Gastroesophageal sphincter (tissue), 4 donors: ENCODE results near the gene GZMB. TPM values are rescaled to one million over a fixed set of nuclear protein-coding genes. Genes with fewer than 3 reads are reported as not detected.
"Not testable (repeated sequence)": the region's sequence is repeated elsewhere in the genome, so short reads cannot be mapped to it uniquely, and the experiment has no call there.

Source experiments
- ATAC-seq: fragments of 150-250 bp; one replicate; pipeline ENCODE4 v1.9.1; 2016; ENCODE audit warnings: mild to moderate bottlenecking, moderate library complexity
- H3K27ac ChIP-seq, 4 donors: fragments of 200-600 bp; sonication (generic) in 3 of 4; 1 replicate in 3 of 4; 2 replicates in 1 of 4; pipeline ENCODE4 v1.5.1; 2016 to 2019
- H3K27me3 ChIP-seq: fragments of 200-600 bp; sonication (generic); one replicate; pipeline ENCODE4 v1.5.1; 2019
- H3K36me3 ChIP-seq, 2 donors: fragments of 200-600 bp; sonication (generic); one replicate each; pipeline ENCODE4 v1.5.1; 2019; ENCODE audit warnings: control low read depth in 1 of 2
- H3K4me1 ChIP-seq, 3 donors: fragments of 200-600 bp; sonication (generic); 1 replicate in 2 of 3; 2 replicates in 1 of 3; pipeline ENCODE4 v1.5.1; 2016 to 2019; ENCODE audit warnings: control low read depth in 2 of 3
- H3K4me3 ChIP-seq, 2 donors: fragments of 200-600 bp; sonication (generic); one replicate each; pipeline ENCODE4 v1.5.1; 2019; ENCODE audit warnings: mild to moderate bottlenecking in 1 of 2, moderate library complexity in 1 of 2
- H3K9me3 ChIP-seq, 3 donors: fragments of 200-600 bp; sonication (generic); one replicate each; pipeline ENCODE4 v1.5.1; 2017 to 2019; ENCODE audit warnings: control low read depth in 2 of 3
- EP300 ChIP-seq: sonication (generic); formaldehyde crosslinking; IDR thresholded peaks from one replicate; pipeline ENCODE4 v1.6.1; 2017; ENCODE audit warnings: antibody characterized with exemption, mild to moderate bottlenecking
- POLR2A ChIP-seq, 2 donors: fragments of 450-650 bp; IDR thresholded peaks; one replicate each; pipeline ENCODE4 v1.6.1; 2017; ENCODE audit warnings: antibody characterized with exemption in 2 of 2, mild to moderate bottlenecking in 2 of 2, moderate library complexity in 1 of 2
- POLR2AphosphoS5 ChIP-seq: sonication (generic); formaldehyde crosslinking; IDR thresholded peaks from one replicate; pipeline ENCODE4 v1.6.1; 2017; ENCODE audit warnings: antibody characterized with exemption
- WGBS, 2 donors: methylation state at CpG; one replicate each; pipeline ENCODE4 v1.1.5; 2018; ENCODE audit warnings: low coverage in 1 of 2; 5-methylcytosine and 5-hydroxymethylcytosine counted together
- total RNA-seq, 4 donors: library from RNA; depleted of rRNA; stranded (reverse); fragments of >200 nt; gene quantifications; one replicate each; pipeline ENCODE4 v1.1.0, GENCODE V29; 2016
- TF ChIP-seq, protein P1 (sequence below), 4 experiments: fragments of 200-600 bp in 2 of 4; fragments of 450-650 bp in 2 of 4; sonication (generic) in 1 of 4; IDR thresholded peaks; one replicate each; pipeline ENCODE4 v1.5.1; 2017 to 2019; ENCODE audit warnings: antibody characterized with exemption in 4 of 4, mild to moderate bottlenecking in 2 of 4, moderate library complexity in 2 of 4

The GZMB gene
- total RNA-seq, 4 donors from 2014 or later = 2.0 to 2.9 TPM; not detected in 2

- no peak overlapping the region for H3K27ac ChIP-seq
- ATAC-seq = no peak
- no peak for TF ChIP-seq EP300
- TF ChIP-seq POLR2A (IDR thresholded peaks at IDR 0.05) = no peak
- no peak for TF ChIP-seq POLR2AphosphoS5
- TF ChIP-seq, protein P1, sequence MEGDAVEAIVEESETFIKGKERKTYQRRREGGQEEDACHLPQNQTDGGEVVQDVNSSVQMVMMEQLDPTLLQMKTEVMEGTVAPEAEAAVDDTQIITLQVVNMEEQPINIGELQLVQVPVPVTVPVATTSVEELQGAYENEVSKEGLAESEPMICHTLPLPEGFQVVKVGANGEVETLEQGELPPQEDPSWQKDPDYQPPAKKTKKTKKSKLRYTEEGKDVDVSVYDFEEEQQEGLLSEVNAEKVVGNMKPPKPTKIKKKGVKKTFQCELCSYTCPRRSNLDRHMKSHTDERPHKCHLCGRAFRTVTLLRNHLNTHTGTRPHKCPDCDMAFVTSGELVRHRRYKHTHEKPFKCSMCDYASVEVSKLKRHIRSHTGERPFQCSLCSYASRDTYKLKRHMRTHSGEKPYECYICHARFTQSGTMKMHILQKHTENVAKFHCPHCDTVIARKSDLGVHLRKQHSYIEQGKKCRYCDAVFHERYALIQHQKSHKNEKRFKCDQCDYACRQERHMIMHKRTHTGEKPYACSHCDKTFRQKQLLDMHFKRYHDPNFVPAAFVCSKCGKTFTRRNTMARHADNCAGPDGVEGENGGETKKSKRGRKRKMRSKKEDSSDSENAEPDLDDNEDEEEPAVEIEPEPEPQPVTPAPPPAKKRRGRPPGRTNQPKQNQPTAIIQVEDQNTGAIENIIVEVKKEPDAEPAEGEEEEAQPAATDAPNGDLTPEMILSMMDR (IDR thresholded peaks at IDR 0.05) = no peak
- H3K4me3 ChIP-seq = no peak overlapping the region
- no peaks in the 10 kb centered on the region for H3K4me1 ChIP-seq
- no peaks in the 10 kb centered on the region for H3K27me3 ChIP-seq
- peaks cover 0 to 51% (median 0%) of the 10 kb centered on the region in 3 donors for H3K9me3 ChIP-seq
- H3K36me3 ChIP-seq = no peaks in the 10 kb centered on the region
Observed at GRCh38 chr14:24597403-24597802, 36.6 kb downstream of the GZMB start.

- TF ChIP-seq, protein P1 (IDR thresholded peaks at IDR 0.05) = no peak
- TF ChIP-seq EP300 (no peak), POLR2A (IDR thresholded peaks at IDR 0.05) (no peak)
- no peaks in the 10 kb centered on the region for H3K4me1 ChIP-seq
- peaks cover 0 to 55% (median 0%) of the 10 kb centered on the region in 3 donors for H3K9me3 ChIP-seq
- WGBS, 2 donors = no CpG with 5 or more reads among the region's 3 CpGs
- H3K36me3 ChIP-seq = no peaks in the 10 kb centered on the region
- H3K4me3 ChIP-seq = no peak overlapping the region
- no peak overlapping the region for H3K27ac ChIP-seq
- no peak for ATAC-seq
- no peaks in the 10 kb centered on the region for H3K27me3 ChIP-seq
Observed at GRCh38 chr14:24595073-24595808, 38.7 kb downstream of the GZMB start.

DNA sequence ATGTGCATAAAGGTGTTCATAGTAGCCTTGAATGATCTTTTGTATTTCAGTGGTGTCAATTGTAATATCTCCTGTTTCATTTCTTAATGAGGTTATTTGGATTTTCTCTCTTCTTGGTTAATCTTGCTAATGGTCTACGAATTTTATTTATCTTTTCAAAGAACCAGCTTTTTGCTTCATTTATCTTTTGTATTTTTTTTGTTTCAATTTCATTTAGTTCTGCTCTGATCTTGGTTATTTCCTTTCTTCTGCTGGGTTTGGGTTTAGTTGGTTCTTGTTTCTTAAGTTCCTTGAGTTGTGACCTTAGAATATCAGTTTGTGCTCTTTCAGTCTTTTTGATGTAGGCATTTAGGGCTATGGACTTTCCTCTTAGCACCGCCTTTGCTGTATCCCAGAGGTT, 43.0 kb downstream of the GZMB start:
- WGBS, 2 donors = 64 to 77% methylated on average over 2 of the region's 2 CpGs
- not testable (repeated sequence) for ATAC-seq, H3K36me3 ChIP-seq, H3K4me1 ChIP-seq, H3K27ac ChIP-seq, H3K4me3 ChIP-seq, H3K27me3 ChIP-seq
- H3K9me3 ChIP-seq = peaks cover 0 to 73% (median 0%) of the 10 kb centered on the region in 3 donors

- not testable (repeated sequence) for H3K4me1 ChIP-seq, ATAC-seq, H3K27ac ChIP-seq, H3K36me3 ChIP-seq, H3K4me3 ChIP-seq, H3K27me3 ChIP-seq
- 88% methylated on average over 1 of the region's 3 CpGs; no CpG with 5 or more reads in 1 of the 2 donors for WGBS, 2 donors
- H3K9me3 ChIP-seq = peaks cover 0 to 43% (median 0%) of the 10 kb centered on the region in 3 donors
Observed at GRCh38 chr14:24584402-24584801, 49.6 kb downstream of the GZMB start.

Other genes starting within 250 kb of the GZMB start
- gene NYNRIN, start 235.2 kb downstream of the GZMB start, total RNA-seq = 10 to 100 TPM in 2 of 4 donors, 1 to 10 TPM in 2; 6.9 to 19.9 (median 11.5) TPM
- 1 to 10 TPM in 3 of 4 donors, under 1 TPM in 1; 0.49 to 2.8 (median 2.1) TPM for gene CBLN3, start 204.5 kb downstream of the GZMB start, total RNA-seq
- gene KHNYN, start 204.2 kb downstream of the GZMB start, total RNA-seq = 10 to 100 TPM; 50.7 to 68.0 (median 61.3) TPM
- gene SDR39U1, start 191.4 kb downstream of the GZMB start, total RNA-seq = 10 to 100 TPM; 21.5 to 39.7 (median 31.3) TPM
- 1 to 10 TPM in 1 of 4 donors, under 1 TPM in 1, not detected in 2; 0.93 to 9.8 TPM for gene CMA1, start 125.9 kb downstream of the GZMB start, total RNA-seq
- gene CTSG, start 57.9 kb downstream of the GZMB start, total RNA-seq = 10 to 100 TPM in 1 of 4 donors, 1 to 10 TPM in 2, not detected in 1; 2.1 to 17.2 (median 5.4) TPM
- under 1 TPM in 1 of 4 donors, not detected in 3; 0.81 TPM for gene GZMH, start 24.5 kb downstream of the GZMB start, total RNA-seq